Activated CD4-positive, alpha-beta T cell treated with anti-CD3 and anti-CD28 coated beads for 24 hours (primary cell): ENCODE data around the gene ZCWPW1.
"Not testable (repeated sequence)": the region's sequence is repeated elsewhere in the genome, so short reads cannot be mapped to it uniquely, and the experiment has no call there.

Experiments used
- DNase-seq, 2 donors: peaks; one replicate each; pipeline ENCODE4 v3.0.0-alpha.2; 2020; ENCODE audit warnings: low read depth in 2 of 2

ZCWPW1 gene

GRCh38 chr7:100455206-100455605 lies 26.7 kb upstream of the ZCWPW1 start:
- no peak for DNase-seq

- DNase-seq = not testable (repeated sequence)
Measured at GRCh38 chr7:100453854-100454253, 25.4 kb upstream of the ZCWPW1 start.

GRCh38 chr7:100452513-100452912 lies 24.0 kb upstream of the ZCWPW1 start:
- DNase-seq = no peak

DNA sequence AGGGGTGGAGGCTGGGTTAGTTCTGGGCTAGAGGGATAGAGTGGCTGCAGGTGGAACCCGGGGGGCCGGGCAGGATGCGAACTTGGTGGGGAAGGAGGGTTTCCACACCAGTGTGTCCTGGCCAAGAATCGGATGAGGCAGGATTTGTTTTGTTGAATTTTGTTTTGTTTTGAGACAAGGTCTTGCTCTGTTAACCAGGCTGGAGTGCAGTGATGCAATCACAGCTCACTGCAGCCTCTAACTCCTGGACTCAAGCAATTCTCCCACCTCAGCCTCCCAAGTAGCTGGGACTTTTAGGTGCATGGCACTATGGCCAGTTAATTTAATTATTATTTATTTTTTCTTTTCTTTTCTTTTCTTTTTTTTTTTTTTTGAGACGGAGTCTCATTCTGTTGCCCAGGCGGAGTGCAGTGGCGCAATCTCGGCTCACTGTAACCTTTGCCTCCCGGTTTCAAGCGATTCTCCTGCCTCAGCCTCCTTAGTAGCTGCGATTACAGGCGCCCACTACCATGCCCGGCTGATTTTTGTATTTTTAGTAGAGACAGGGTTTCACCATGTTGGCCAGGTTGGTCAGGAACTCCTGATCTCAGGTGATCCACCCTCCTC lies 20.8 kb upstream of the ZCWPW1 start:
- DNase-seq = no peak

GRCh38 chr7:100447363-100447762 lies 18.9 kb upstream of the ZCWPW1 start:
- DNase-seq = not testable (repeated sequence)

GRCh38 chr7:100446040-100446439 lies 17.5 kb upstream of the ZCWPW1 start:
- DNase-seq = no peak

DNA sequence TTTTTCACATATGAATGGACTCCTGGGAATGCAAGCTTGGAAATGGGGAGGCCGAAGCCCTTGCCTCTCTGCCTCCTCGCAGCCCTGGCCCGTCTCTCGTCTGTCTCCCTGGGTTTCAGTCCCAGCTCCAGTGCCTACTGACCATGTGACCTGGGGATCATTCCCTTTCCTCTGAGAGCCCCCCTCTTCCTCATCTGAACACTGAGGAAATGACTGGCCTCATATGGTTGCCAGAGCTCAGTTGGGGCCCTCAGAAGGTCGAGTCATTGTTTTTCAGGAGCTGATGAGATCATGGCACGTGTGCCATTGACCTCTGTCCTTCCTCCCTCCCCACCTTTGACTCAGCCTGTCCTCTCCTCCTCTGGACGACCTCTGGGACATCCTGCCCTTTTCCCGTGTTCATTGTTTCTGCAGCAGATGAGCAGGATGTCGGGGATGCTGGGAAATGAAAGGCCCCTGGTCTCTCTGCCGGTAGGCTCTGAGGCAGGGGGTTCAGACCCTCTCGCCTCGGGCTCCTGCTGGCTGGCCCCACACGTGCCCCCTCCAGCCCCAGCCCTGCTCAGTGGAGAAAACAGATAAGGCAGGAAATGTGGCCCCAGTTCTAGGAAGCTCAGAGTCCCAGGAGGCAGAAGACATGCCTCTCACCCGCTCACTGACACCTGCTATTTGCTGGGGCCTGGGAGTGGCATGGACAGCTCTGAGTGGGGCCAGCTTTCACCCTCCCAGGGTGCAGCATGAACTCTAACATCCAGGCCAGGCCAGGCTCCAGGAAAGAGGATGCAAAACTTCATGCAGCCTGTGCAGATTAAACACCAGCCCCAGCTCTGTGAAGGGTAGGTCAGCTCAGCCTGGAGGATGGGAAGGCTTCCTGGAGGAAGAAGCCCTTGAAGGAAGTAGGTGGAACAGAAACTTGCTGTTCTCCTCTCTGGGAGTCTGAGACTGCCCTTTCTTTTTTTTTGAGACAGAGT lies 16.1 kb upstream of the ZCWPW1 start:
- no peak for DNase-seq

GRCh38 chr7:100443096-100443840 lies 14.8 kb upstream of the ZCWPW1 start:
- no peak for DNase-seq

DNA sequence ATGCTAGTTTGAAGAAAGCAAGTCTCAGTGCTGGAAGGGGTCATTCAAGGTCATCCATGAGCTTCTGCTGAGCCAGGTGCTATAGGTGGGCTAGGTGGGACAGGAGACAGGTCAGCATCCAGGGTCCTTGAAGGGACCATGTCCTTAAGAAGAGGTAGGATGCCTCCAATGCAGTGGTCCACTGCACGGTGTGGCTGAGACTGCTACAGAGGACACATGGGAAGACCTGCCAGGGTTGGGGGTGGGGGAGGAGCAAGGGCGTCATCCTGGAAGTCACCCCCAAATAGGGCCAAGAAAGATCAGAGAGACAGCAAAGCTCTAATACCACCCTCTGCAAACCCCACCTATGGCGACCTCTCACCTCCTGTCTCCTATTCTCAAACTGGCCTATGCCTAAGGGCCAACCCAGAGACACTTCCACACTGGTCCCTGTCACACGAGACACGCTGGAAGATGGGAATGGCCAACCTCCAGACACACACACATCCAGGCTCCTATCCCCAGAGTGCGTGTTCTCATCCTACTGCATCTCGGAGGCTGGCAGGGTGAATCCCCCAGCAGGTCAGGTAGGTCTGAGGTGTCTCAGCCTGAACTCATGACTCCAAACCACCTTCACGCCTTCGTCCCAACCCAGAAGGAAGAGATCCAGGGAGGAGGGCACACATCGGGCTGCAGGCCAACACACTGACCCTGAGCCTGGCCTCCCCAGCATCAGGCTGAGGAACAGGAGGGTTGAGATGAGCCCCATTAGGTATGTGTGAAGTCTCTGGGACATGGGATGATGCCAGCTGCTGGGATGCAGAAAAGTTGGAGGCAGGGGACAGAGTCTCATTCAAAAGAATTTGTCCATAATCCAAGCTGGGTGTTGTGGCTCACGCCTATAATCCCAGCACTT lies 13.4 kb upstream of the ZCWPW1 start:
- no peak for DNase-seq

DNA sequence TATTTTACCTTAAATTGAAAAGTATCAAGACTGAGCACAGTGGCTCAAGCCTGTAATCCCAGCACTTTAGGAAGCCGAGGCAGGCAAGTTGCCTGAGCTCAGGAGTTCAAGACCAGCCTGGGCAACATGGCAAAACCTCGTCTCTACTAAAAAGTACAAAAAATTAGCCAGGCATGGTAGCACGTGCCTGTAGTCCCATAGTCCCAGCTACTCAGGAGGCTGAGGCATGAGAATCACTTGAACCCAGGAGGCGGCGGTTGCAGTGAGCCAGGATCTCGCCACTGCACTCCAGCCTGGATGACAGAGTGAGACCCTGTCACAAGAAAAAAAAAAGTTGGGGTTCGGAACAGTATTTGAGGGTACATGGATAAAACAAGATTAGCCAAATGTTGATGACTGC lies 10.7 kb upstream of the ZCWPW1 start:
- not testable (repeated sequence) for DNase-seq

DNA sequence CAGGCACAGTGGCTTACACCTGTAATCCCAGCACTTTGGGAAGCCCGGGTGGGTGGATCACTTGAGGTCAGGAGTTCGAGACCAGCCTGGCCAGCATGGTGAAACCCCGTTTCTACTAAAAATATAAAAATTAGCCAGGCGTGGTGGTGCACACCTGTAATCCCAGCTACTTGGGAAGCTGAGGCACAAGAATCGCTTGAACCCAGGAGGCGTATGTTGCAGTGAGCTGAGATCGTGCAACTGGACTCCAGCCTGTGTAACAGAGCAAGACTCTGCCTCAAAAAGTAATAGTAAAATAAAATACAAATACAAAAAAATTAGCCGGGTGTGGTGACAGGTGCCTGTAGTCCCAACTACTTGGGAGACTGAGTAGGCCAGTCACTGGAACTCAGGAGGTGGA lies 10.2 kb upstream of the ZCWPW1 start:
- DNase-seq = not testable (repeated sequence)

- no peak for DNase-seq
Measured at GRCh38 chr7:100438172-100438571, 9.7 kb upstream of the ZCWPW1 start.

DNA sequence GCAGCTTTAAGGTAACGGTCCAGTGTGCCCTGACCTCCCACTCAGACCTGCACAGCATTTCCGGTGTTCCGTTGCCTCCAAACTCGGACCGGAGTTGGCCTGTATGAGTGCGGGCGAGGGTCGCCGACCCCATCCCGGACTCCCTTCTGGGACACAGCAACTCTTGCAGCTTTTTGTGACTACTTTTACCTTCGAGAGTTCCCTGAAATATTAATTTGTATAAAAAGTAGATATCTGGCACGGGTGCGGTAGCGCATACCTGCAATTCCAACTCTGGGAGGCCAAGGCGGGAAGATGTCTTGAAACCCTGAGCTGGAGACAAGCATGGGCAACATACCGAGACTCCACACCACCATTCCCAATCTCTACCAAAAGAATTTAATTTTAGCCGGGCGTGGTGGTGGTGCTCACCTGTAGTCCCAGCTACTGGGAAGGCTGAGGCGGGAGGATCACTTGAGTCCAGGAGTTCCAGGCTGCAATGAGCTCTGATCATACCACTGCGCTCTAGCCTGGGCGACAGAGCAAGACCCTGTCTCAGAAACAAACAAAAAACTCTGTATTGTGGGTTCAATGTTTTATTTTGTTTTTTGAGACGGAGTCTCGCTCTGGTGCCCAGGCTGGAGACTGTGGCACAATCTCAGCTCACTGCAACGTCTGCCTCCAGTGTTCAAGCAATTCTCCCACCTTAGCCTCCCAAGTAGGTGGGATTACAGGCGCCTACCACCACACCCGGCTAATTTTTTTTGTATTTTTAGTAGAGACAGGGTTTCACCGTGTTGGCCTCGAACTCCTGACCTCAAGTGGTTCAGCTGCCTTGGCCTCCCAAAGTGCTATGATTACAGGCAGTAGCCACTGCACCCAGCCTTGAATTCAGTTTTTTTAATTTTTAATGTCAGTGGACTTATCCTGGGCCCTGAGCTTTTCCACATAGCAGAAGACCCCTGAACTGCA lies 8.9 kb upstream of the ZCWPW1 start:
- DNase-seq = no peak

GRCh38 chr7:100435401-100436304 lies 7.2 kb upstream of the ZCWPW1 start:
- DNase-seq = no peak

DNA sequence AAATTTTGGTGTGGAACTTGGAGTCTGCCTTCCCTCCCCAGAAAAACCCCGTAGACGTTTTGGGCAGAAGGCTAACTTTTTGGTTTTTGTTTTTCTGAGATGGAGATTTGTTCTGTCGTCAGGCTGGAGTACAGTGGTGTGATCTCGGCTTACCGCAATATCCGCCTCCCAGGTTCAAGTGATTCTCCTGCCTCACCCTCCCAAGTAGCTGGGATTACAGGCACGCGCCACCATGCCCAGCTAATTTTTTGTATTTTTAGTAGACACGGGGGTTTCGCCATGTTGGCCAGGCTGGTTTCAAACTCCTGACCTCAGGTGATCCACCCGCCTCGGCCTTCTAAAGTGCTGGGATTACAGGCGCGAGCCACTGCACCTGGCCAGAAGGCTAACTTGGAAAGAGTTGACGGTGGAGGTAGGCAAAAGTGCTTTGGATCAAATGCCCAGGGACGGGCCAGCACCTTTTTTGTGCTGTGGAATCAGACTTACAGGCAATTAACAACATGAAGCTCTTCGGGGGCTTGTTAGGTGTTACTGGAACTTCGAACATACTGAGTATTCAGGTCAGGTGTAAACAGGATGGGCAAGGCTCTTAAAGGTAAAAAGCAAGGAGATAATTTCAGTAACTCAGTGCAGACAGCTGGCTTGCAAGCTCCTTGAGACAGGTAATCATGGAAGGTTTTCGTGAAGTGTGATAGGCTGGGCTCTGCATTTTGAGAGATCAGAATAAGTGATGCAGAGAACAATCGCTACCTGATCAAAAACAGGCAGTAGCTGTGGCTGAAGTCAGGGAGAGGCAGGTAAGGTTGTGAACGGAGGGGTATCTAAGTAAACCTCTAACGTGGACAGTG lies 6.0 kb upstream of the ZCWPW1 start:
- no peak for DNase-seq

DNA sequence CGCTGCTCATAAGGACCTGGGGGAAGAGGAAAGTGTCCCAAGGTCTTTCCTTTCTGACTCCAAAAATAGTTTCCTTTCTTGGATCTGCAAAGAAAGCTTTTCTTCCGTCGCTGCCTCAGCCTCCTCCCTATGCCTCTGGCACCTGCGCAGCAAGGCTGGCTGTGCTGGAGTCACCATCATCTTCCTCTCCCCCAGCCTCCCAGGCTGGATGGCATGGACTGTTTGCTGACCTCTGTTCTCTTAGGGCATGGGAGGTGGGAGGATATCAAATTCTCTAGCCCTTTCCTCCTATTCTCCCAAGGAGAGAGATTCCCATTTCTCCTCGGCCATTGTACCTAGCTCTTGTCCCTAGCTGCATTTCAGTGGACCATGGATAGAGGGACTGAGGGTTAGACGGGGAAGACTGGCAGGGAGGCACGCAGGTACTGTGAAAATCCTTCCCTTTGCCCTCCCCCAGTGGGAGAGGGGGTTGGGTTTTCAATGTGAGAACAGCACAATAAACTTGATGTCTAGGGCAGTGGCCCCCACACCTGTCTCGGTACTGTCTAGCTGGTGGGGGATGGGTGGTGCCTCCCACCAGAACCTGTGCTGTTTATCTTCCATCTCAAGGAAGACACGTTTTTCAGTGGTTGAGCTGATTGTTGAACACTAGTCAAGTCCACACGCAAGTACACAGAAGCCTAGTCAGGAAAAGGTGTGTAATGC lies 5.2 kb upstream of the ZCWPW1 start:
- no peak for DNase-seq

DNA sequence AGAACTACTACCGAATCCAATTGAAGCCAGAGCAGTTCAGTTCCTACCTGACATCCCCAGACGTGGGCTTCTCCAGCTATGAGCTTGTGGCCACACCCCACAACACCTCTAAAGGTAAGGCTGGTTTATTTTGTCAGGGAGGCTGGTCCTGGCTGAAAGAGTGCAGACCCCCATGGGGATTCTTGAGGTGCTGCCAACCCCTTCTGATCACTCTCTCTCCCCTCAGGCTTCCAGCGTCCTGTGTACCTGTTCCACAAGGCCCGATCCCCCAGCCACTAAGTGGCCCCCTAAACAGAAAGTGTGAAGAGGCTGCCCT lies 4.7 kb upstream of the ZCWPW1 start:
- no peak for DNase-seq
